DOHH2 (cell line): Measurements from ENCODE around the gene SEL1L3.

Experiments
- H3F3A ChIP-seq: fragments of 200-600 bp; sonication (generic), shearing (Covaris generic); 2 replicates; pipeline ENCODE4 v1.6.0; 2016; ENCODE audit warnings: antibody characterized with exemption, mild to moderate bottlenecking; ENCODE audit not compliant: control insufficient read depth, insufficient read depth
- H3K27ac ChIP-seq: fragments of 200-600 bp; sonication (generic); 2 replicates; pipeline ENCODE4 v1.5.1; 2014; ENCODE audit warnings: low read depth, mild to moderate bottlenecking, low read length, moderate library complexity
- H3K27me3 ChIP-seq: fragments of 200-600 bp; sonication (generic); 2 replicates; pipeline ENCODE4 v1.6.1; 2014; ENCODE audit warnings: mild to moderate bottlenecking, low read length, mixed read lengths; ENCODE audit not compliant: control insufficient read depth
- H3K36me3 ChIP-seq: fragments of 200-600 bp; sonication (generic); 2 replicates; pipeline ENCODE4 v1.6.1; 2014; ENCODE audit warnings: mild to moderate bottlenecking, low read length, moderate library complexity, mixed read lengths; ENCODE audit not compliant: control insufficient read depth
- H3K4me1 ChIP-seq: fragments of 200-600 bp; sonication (generic); 2 replicates; pipeline ENCODE4 v1.6.1; 2014; ENCODE audit warnings: mild to moderate bottlenecking, low read length, mixed read lengths; ENCODE audit not compliant: control insufficient read depth
- H3K4me2 ChIP-seq: fragments of 200-600 bp; sonication (generic); 2 replicates; pipeline ENCODE4 v1.6.0; 2014; ENCODE audit warnings: mild to moderate bottlenecking, low read length, moderate library complexity
- H3K4me3 ChIP-seq: fragments of 200-600 bp; sonication (generic); 2 replicates; pipeline ENCODE4 v1.5.1; 2014; ENCODE audit warnings: mild to moderate bottlenecking, low read length, mixed read lengths
- H3K79me2 ChIP-seq: fragments of 200-600 bp; sonication (generic); 2 replicates; pipeline ENCODE4 v1.6.1; 2014; ENCODE audit warnings: mild to moderate bottlenecking, low read length, mixed read lengths; ENCODE audit not compliant: control insufficient read depth
- H3K9me2 ChIP-seq: fragments of 200-600 bp; sonication (generic); replicated peaks from 2 replicates; pipeline ENCODE4 v1.6.1; 2014; ENCODE audit warnings: mild to moderate bottlenecking, low read length, mixed read lengths; ENCODE audit not compliant: control insufficient read depth
- H3K9me3 ChIP-seq: fragments of 200-600 bp; sonication (generic); 2 replicates; pipeline ENCODE4 v1.6.1; 2014; ENCODE audit warnings: antibody characterized with exemption, low read length, mixed read lengths; ENCODE audit not compliant: control insufficient read depth, insufficient read depth
- H4K20me1 ChIP-seq: fragments of 200-600 bp; sonication (generic); 2 replicates; pipeline ENCODE4 v1.6.0; 2014; ENCODE audit warnings: low read depth, mild to moderate bottlenecking, antibody characterized with exemption, low read length, moderate library complexity; ENCODE audit not compliant: control insufficient read depth, insufficient read depth
- CTCF ChIP-seq: fragments of 200-600 bp; sonication (generic); IDR thresholded peaks from one replicate; pipeline ENCODE4 v1.5.1; 2014; ENCODE audit warnings: antibody characterized with exemption, mild to moderate bottlenecking, low read depth, low read length; ENCODE audit not compliant: poor library complexity, severe bottlenecking
- EZH2phosphoT487 ChIP-seq: fragments of 200-600 bp; sonication (generic); IDR thresholded peaks from 2 replicates; pipeline ENCODE4 v1.6.1; 2017; ENCODE audit warnings: borderline replicate concordance, mild to moderate bottlenecking, antibody characterized with exemption, low read length, moderate library complexity, mixed read lengths

The SEL1L3 gene

GRCh38 chr4:25722964-25723363 is 139.8 kb downstream of the SEL1L3 start:
- H3K9me3 ChIP-seq, result no peaks in the 10 kb centered on the region
- no peaks in the 10 kb centered on the region for H3F3A ChIP-seq
- H3K4me3 ChIP-seq, result no peak overlapping the region
- 0 out of 2 replicates have a peak, but pooled peaks cover 3% of the 10 kb centered on the region for H3K27me3 ChIP-seq
- no peaks in the 10 kb centered on the region for H3K79me2 ChIP-seq
- no peak overlapping the region for H3K27ac ChIP-seq
- no peaks in the 10 kb centered on the region for H4K20me1 ChIP-seq
- TF ChIP-seq EZH2phosphoT487, result no peak
- TF ChIP-seq CTCF, result no peak
- no peaks in the 10 kb centered on the region for H3K36me3 ChIP-seq
- H3K4me1 ChIP-seq, result no peaks in the 10 kb centered on the region
- H3K4me2 ChIP-seq, result no peak overlapping the region
- no peaks in the 10 kb centered on the region for H3K9me2 ChIP-seq

- no peak overlapping the region for H3K4me2 ChIP-seq
- no peaks in the 10 kb centered on the region for H3K9me2 ChIP-seq
- TF ChIP-seq CTCF, result no peak
- no peak for TF ChIP-seq EZH2phosphoT487
- no peaks in the 10 kb centered on the region for H3K27me3 ChIP-seq
- H3K36me3 ChIP-seq, result no peaks in the 10 kb centered on the region
- no peaks in the 10 kb centered on the region for H3K9me3 ChIP-seq
- H3K4me3 ChIP-seq, result no peak overlapping the region
- no peaks in the 10 kb centered on the region for H3K79me2 ChIP-seq
- no peaks in the 10 kb centered on the region for H3F3A ChIP-seq
- H4K20me1 ChIP-seq, result no peaks in the 10 kb centered on the region
- H3K27ac ChIP-seq, result no peak overlapping the region
- no peaks in the 10 kb centered on the region for H3K4me1 ChIP-seq
Observed at GRCh38 chr4:25713812-25714211, 149.0 kb downstream of the SEL1L3 start.

GRCh38 chr4:25712611-25713010 is 150.2 kb downstream of the SEL1L3 start:
- Histone ChIP-seq H3K4me3 (no peak overlapping the region), H4K20me1 (no peaks in the 10 kb centered on the region), H3K36me3 (no peaks in the 10 kb centered on the region), H3K9me3 (no peaks in the 10 kb centered on the region), H3K4me1 (no peaks in the 10 kb centered on the region), H3F3A (no peaks in the 10 kb centered on the region), H3K27me3 (no peaks in the 10 kb centered on the region), H3K4me2 (no peak overlapping the region), H3K27ac (no peak overlapping the region), H3K9me2 (no peaks in the 10 kb centered on the region), H3K79me2 (no peaks in the 10 kb centered on the region)
- TF ChIP-seq CTCF, result no peak

GRCh38 chr4:25710637-25711036 is 152.2 kb downstream of the SEL1L3 start:
- Histone ChIP-seq H3K79me2 (no peaks in the 10 kb centered on the region), H3K9me3 (no peaks in the 10 kb centered on the region), H3K4me1 (no peaks in the 10 kb centered on the region), H3K4me2 (no peak overlapping the region), H3K36me3 (no peaks in the 10 kb centered on the region), H3K4me3 (no peak overlapping the region), H4K20me1 (no peaks in the 10 kb centered on the region), H3K9me2 (no peaks in the 10 kb centered on the region), H3K27ac (no peak overlapping the region), H3F3A (no peaks in the 10 kb centered on the region), H3K27me3 (no peaks in the 10 kb centered on the region)
- no peak for TF ChIP-seq CTCF
- TF ChIP-seq EZH2phosphoT487, result no peak
